GM12872 (cell line): ENCODE results near the gene APOL6.

Experiments
- TF ChIP-seq, protein P1 (sequence below): IDR thresholded peaks from 3 replicates; pipeline ENCODE4 v1.5.1; 2011; ENCODE audit warnings: low read depth, mild to moderate bottlenecking, low read length, moderate library complexity; ENCODE audit not compliant: insufficient read depth

Gene APOL6

DNA sequence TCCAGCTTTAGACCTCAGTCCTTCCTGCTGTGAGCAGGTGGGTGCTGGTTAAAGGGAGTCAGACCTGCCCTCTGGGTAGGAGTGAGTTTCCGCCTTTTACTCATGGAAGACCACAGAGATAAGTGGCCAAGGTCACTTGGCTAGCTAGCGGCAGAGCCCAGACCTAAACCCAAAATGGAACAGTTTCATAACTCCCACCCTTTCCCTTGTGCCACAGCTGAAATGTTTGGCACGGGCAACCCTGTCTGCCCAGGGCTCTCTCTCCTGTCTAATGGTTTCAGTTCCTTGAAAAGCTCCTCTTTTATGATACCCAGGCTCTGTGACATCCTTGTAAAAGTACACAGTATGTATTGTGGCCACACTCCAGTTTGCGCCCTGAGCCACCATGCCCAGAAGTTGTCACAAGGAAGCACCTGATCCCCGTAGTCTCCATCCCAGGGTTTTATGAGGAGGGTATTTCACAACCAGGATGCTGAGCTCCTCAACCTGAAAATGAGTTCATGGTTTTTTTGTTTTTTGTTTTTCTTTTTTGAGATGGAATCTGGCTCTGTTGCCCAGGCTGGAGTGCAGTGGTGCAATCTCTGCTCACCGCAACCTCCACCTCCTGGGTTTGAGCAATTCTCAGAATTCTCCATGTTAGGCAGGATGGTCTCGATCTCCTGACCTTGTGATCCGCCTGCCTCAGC is 36.2 kb upstream of the APOL6 start:
- TF ChIP-seq, protein P1, sequence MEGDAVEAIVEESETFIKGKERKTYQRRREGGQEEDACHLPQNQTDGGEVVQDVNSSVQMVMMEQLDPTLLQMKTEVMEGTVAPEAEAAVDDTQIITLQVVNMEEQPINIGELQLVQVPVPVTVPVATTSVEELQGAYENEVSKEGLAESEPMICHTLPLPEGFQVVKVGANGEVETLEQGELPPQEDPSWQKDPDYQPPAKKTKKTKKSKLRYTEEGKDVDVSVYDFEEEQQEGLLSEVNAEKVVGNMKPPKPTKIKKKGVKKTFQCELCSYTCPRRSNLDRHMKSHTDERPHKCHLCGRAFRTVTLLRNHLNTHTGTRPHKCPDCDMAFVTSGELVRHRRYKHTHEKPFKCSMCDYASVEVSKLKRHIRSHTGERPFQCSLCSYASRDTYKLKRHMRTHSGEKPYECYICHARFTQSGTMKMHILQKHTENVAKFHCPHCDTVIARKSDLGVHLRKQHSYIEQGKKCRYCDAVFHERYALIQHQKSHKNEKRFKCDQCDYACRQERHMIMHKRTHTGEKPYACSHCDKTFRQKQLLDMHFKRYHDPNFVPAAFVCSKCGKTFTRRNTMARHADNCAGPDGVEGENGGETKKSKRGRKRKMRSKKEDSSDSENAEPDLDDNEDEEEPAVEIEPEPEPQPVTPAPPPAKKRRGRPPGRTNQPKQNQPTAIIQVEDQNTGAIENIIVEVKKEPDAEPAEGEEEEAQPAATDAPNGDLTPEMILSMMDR: no peak

DNA sequence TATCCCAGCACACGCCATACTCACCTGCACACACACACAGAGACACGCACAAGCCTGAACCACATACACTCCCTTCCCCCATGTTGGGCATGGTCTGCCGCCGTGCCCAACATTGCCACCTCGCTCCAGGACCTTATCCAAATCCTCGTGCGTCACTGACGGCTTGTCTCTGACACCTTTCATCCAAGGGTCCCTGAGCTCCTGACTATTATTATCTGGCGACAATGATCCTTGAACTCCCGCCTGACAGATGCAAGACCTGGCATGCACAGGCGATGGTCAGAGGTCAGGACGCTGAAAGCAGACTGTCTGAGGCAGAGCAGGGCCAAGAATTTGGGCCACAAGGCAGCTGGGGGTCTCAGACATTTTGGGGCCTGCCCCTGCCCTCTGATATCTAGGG is 35.3 kb upstream of the APOL6 start:
- TF ChIP-seq, protein P1: no peak

DNA sequence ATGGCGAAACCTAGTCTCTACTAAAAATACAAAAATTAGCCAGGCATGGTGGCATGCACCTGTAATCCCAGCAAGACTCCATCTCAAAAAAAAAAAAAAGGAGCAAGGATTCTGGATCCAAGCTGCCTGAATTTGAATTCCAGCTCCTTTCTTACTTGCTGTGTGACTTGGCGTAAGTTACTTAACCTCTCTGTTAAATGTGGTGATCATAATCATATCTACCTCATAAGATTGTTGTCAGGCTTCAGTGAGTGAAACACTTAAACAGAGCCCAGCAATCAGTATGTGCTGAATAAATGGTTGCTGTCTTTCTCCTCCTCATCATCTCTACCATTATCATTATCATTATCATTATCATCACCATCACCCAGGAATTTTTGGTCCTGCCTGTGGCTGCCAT is 33.8 kb upstream of the APOL6 start:
- TF ChIP-seq, protein P1: no peak

DNA sequence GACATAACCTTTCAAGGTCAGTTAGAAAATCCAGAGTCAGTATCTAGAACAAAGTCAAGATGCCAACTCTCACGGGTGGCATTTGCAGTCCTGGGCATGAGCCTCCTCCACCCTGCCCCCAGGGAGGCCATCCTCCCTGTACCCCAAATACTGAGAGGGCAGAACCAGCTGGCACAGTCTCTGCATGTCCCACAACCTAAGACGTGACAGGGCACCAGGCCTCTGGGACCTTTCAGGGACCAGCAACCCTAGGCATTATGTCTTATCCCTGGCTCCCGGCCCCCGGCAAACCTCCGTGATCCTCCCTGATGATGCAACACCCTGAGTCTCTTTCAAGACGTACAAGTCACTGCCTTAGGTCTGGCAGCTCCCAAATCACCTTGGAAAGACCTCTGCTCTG is 33.1 kb upstream of the APOL6 start:
- TF ChIP-seq, protein P1: no peak

DNA sequence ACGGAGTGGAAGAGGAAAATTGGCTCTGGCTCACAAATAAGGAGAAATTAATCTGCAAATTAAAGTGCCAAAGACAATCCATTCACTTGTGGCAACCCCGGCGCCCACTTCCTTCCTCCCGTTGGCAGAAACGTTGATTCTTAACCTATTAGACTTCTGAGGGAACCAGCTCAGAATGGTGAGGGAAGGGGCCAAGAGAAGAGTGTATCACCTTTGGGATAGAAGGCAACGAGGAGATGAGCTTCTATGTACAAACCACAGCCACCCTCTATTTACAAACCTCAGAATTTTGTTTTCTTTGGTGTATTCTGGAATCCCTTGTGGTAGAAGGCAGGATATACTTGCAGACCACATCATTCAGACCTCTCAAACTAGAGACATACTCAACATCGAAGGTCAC is 32.2 kb upstream of the APOL6 start:
- TF ChIP-seq, protein P1: no peak

DNA sequence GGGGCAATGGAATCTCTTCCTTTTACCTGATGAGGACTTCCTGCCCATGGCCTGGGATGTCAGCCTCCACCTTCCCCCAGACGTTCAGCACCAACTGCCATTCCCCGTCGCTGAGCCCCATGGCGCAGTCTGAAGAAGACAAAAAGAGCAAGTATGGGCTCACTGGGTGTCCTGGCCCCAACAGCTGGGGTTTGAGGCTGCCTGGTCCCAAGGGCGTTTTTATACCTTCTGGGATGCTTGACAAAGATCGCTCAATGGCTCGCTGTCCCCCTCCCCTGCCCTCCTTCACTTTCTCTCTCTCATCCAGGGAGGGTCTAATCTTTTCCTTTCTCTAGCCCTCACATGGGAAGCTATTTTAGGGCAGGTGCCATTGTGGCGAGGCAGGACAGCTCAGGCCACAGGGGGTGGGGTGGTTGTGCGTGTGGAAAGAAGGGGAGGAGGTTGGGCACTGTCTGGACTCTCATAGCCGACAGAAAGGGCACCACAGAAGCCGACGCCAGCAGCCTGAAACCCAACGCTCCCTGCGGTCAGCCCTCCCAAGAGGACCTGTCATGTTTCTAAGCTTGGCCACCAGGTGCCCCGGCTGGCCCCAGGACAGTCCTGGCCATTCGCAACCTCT is 31.0 kb upstream of the APOL6 start, which contains the start of gene MB:
Gene MB (minus strand): TSS at position 193 of the 619 bp plus-strand sequence. CDS start 72 bp downstream, at position 121.
- TF ChIP-seq, protein P1: no peak

DNA sequence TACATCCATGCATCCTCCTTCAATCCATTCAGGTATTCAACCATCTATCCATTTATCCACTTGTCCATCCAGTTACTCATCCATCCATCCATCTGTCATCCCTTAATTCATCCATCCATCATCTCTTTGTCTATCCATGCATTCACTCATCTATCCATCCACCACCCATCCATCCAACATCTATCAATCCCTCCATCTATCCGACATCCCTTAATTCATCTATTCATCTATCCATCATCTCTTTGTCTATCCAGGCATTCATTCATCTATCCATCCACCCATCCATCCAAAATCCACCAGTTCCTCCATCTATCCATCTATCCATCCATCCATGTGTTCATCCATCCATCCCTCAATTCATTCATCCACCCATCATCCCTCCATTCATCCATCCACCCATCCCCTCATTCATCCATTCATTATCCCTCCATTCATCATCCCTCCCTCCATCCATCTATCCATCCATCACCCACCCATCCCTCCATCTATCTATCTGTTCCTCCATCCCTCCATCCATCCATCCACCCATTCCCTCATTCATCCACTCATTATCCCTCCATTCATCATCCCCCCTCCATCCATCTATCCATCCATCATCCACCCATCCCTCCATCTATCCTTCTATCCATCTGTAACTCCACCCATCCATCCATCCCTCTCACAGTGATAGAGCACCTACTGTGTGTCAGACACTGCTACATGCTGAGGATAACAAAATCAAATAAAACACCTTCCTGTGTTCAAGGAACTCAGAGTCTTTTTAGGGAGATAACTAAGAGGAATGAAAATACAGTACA is 29.6 kb upstream of the APOL6 start:
- TF ChIP-seq, protein P1: no peak
